ENCODE results near the gene LRRC7. TPM values are rescaled to one million over a fixed set of nuclear protein-coding genes. Genes with fewer than 3 reads are reported as not detected.

LRRC7 gene
- total RNA-seq, 1 donor from 2014 or later = not detected

DNA sequence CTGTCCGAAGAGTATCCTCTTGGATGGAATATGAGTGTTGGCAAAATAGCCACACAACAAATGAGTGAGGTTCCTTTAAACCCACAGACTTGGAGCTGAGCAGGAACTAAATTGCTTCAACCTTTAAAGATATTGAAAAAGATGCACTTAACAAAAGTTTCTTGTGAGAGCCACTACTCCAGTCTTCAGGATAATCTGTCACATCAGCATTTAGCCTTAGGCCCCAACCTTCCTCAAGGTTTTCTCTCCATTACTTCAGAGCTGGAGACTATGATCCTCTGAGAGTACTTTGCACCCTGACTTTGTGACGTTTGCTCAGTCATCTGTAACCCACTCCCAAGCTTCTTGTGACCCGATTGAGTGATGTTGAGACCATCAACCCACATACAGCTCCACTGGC lies 424.9 kb downstream of the LRRC7 start:
- H3K27me3 Mint-ChIP-seq (ENCODE audit: unreplicated experiment) = peaks cover 2% of the 10 kb centered on the region
- H3K9me3 Mint-ChIP-seq (ENCODE audit: unreplicated experiment) = no peaks in the 10 kb centered on the region
- no peaks in the 10 kb centered on the region for H3K36me3 Mint-ChIP-seq (ENCODE audit: low read depth, unreplicated experiment)
- no peaks in the 10 kb centered on the region for H3K4me1 Mint-ChIP-seq (ENCODE audit: unreplicated experiment)
- no peak overlapping the region for H3K4me3 Mint-ChIP-seq (ENCODE audit: unreplicated experiment)
- no peak for TF ChIP-seq CTCF (IDR thresholded peaks at IDR 0.05; ENCODE audit: unreplicated experiment)
- H3K27ac Mint-ChIP-seq (ENCODE audit: unreplicated experiment) = no peak overlapping the region
- DNase-seq (ENCODE audit: low spot score) = no peak

GRCh38 chr1:69993810-69994209 lies 426.1 kb downstream of the LRRC7 start:
- Mint-ChIP-seq H3K27ac (ENCODE audit: unreplicated experiment) (no peak overlapping the region), H3K36me3 (ENCODE audit: low read depth, unreplicated experiment) (no peaks in the 10 kb centered on the region), H3K4me3 (ENCODE audit: unreplicated experiment) (no peak overlapping the region), H3K27me3 (ENCODE audit: unreplicated experiment) (peaks cover 2% of the 10 kb centered on the region), H3K9me3 (ENCODE audit: unreplicated experiment) (no peaks in the 10 kb centered on the region), H3K4me1 (ENCODE audit: unreplicated experiment) (no peaks in the 10 kb centered on the region)
- no peak for TF ChIP-seq CTCF (IDR thresholded peaks at IDR 0.05; ENCODE audit: unreplicated experiment)
- no peak for DNase-seq (ENCODE audit: low spot score)

- Mint-ChIP-seq H3K4me1 (ENCODE audit: unreplicated experiment) (no peaks in the 10 kb centered on the region), H3K27me3 (ENCODE audit: unreplicated experiment) (peaks cover 2% of the 10 kb centered on the region), H3K36me3 (ENCODE audit: low read depth, unreplicated experiment) (no peaks in the 10 kb centered on the region), H3K27ac (ENCODE audit: unreplicated experiment) (no peak overlapping the region), H3K9me3 (ENCODE audit: unreplicated experiment) (no peaks in the 10 kb centered on the region), H3K4me3 (ENCODE audit: unreplicated experiment) (no peak overlapping the region)
- TF ChIP-seq CTCF (IDR thresholded peaks at IDR 0.05; ENCODE audit: unreplicated experiment) = no peak
- no peak for DNase-seq (ENCODE audit: low spot score)
Observed at GRCh38 chr1:69994241-69994640, 426.5 kb downstream of the LRRC7 start.

DNA sequence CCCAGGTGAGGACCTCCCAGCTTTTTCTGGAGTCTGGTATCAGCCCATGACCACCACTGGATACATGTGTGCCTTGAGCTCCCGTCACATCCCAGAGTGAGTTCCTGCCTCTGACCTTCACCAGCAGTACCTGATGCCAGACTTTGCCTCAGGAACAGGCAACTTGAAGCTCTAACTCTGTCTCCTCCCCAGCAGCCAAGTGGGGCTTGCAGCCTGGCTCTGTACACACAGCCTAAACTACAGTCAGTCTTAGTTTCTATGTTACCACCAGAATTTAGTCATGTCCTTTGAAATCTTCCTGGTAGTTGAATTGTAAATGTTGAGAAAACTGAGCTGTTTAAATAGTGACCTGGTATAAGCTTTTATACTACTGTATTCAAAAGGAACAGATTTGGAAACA lies 431.1 kb downstream of the LRRC7 start:
- Mint-ChIP-seq H3K36me3 (ENCODE audit: low read depth, unreplicated experiment) (no peaks in the 10 kb centered on the region), H3K27me3 (ENCODE audit: unreplicated experiment) (peaks cover 2% of the 10 kb centered on the region), H3K9me3 (ENCODE audit: unreplicated experiment) (no peaks in the 10 kb centered on the region), H3K4me1 (ENCODE audit: unreplicated experiment) (no peaks in the 10 kb centered on the region), H3K4me3 (ENCODE audit: unreplicated experiment) (no peak overlapping the region), H3K27ac (ENCODE audit: unreplicated experiment) (no peak overlapping the region)
- no peak for TF ChIP-seq CTCF (IDR thresholded peaks at IDR 0.05; ENCODE audit: unreplicated experiment)
- DNase-seq (ENCODE audit: low spot score) = no peak

- Mint-ChIP-seq H3K4me3 (ENCODE audit: unreplicated experiment) (no peak overlapping the region), H3K36me3 (ENCODE audit: low read depth, unreplicated experiment) (no peaks in the 10 kb centered on the region), H3K27ac (ENCODE audit: unreplicated experiment) (no peak overlapping the region), H3K9me3 (ENCODE audit: unreplicated experiment) (no peaks in the 10 kb centered on the region), H3K4me1 (ENCODE audit: unreplicated experiment) (no peaks in the 10 kb centered on the region), H3K27me3 (ENCODE audit: unreplicated experiment) (no peaks in the 10 kb centered on the region)
- no peak for DNase-seq (ENCODE audit: low spot score)
- TF ChIP-seq CTCF (IDR thresholded peaks at IDR 0.05; ENCODE audit: unreplicated experiment) = no peak
Observed at GRCh38 chr1:70003211-70003908, 435.6 kb downstream of the LRRC7 start.

All from endothelial cell (in vitro differentiated cells).